HepG2 (cell line): ENCODE data around the gene FRMD1. TPM values are rescaled to one million over a fixed set of nuclear protein-coding genes. Genes with fewer than 3 reads are reported as not detected.
A peak's percentile ranks its signal among the peaks of the same experiment; 100 is the strongest.

ENCODE experiments used
- ADNP ChIP-seq: sonication (generic); formaldehyde crosslinking; IDR thresholded peaks from 2 replicates; pipeline ENCODE4 v1.4.0; 2020; ENCODE audit warnings: missing genetic modification reagents
- CENPT ChIP-seq: sonication (generic); formaldehyde crosslinking; IDR thresholded peaks from 2 replicates; pipeline ENCODE4 v1.8.0; 2022; ENCODE audit warnings: low read depth, mild to moderate bottlenecking, moderate library complexity, missing genetic modification reagents
- ELF1 ChIP-seq: sonication (generic); formaldehyde crosslinking; IDR thresholded peaks from 2 replicates; pipeline ENCODE4 v1.4.0; 2020; ENCODE audit warnings: missing genetic modification reagents
- FLYWCH1 ChIP-seq: sonication (generic); formaldehyde crosslinking; IDR thresholded peaks from 2 replicates; pipeline ENCODE4 v1.8.1; 2023; ENCODE audit warnings: mild to moderate bottlenecking, missing genetic modification reagents
- MTF2 ChIP-seq: sonication (generic); formaldehyde crosslinking; IDR thresholded peaks from 2 replicates; pipeline ENCODE4 v1.5.0; 2020; ENCODE audit warnings: missing genetic modification reagents, borderline replicate concordance
- NR2F1 ChIP-seq, 2 experiments: fragments of 450-650 bp in 1 of 2; formaldehyde crosslinking in 1 of 2; IDR thresholded peaks; 2 replicates each; pipeline versions ENCODE4 v1.5.0 to v1.6.1; 2016 to 2020; ENCODE audit warnings: mild to moderate bottlenecking in 1 of 2, missing compliant biosample characterization in 1 of 2, missing genetic modification reagents in 1 of 2, moderate library complexity in 1 of 2
- ONECUT2 ChIP-seq: sonication (generic); formaldehyde crosslinking; IDR thresholded peaks from 2 replicates; pipeline ENCODE4 v1.4.0; 2020; ENCODE audit warnings: missing genetic modification reagents
- REL ChIP-seq: sonication (generic); formaldehyde crosslinking; conservative IDR thresholded peaks from 2 replicates; pipeline ENCODE4 v1.8.0; 2022; ENCODE audit warnings: mild to moderate bottlenecking, missing genetic modification reagents, moderate library complexity
- SMC3 ChIP-seq: IDR thresholded peaks from 2 replicates; pipeline ENCODE4 v1.6.1; 2011; ENCODE audit warnings: low read length, improper control_type of control experiment
- SOX6 ChIP-seq, 2 experiments: fragments of 450-650 bp in 1 of 2; sonication (generic) in 1 of 2; formaldehyde crosslinking in 1 of 2; IDR thresholded peaks; 2 replicates each; pipeline versions ENCODE4 v1.4.0 to v1.6.1; 2017 to 2020; ENCODE audit warnings: antibody characterized with exemption in 1 of 2, mild to moderate bottlenecking in 1 of 2, missing genetic modification reagents in 1 of 2
- SRSF1 ChIP-seq: fragments of 200-400 bp; formaldehyde crosslinking; optimal IDR thresholded peaks from 2 replicates; pipeline ENCODE3; 2017; ENCODE audit warnings: mild to moderate bottlenecking, low read depth, low read length, moderate library complexity
- TP53 ChIP-seq: sonication (generic); formaldehyde crosslinking; conservative IDR thresholded peaks from 2 replicates; pipeline ENCODE4 v1.4.0; 2020; ENCODE audit warnings: missing genetic modification reagents
- TRIM24 ChIP-seq: sonication (generic); formaldehyde crosslinking; IDR thresholded peaks from 2 replicates; pipeline ENCODE4 v1.8.0; 2022; ENCODE audit warnings: mild to moderate bottlenecking, missing genetic modification reagents
- ZBTB39 ChIP-seq: sonication (generic); formaldehyde crosslinking; IDR thresholded peaks from 2 replicates; pipeline ENCODE4 v1.5.0; 2020; ENCODE audit warnings: missing genetic modification reagents
- ZBTB8A ChIP-seq: sonication (generic); formaldehyde crosslinking; IDR thresholded peaks from 2 replicates; pipeline ENCODE4 v1.4.0; 2020; ENCODE audit warnings: mild to moderate bottlenecking, low read depth, missing genetic modification reagents, borderline replicate concordance
- ZNF34 ChIP-seq: sonication (generic); formaldehyde crosslinking; IDR thresholded peaks from 2 replicates; pipeline ENCODE4 v1.4.0; 2020; ENCODE audit warnings: mild to moderate bottlenecking, missing genetic modification reagents, borderline replicate concordance
- ZNF441 ChIP-seq: sonication (generic); formaldehyde crosslinking; IDR thresholded peaks from 2 replicates; pipeline ENCODE4 v1.7.0; 2021; ENCODE audit warnings: missing genetic modification reagents, borderline replicate concordance
- ZNF510 ChIP-seq: sonication (generic); formaldehyde crosslinking; IDR thresholded peaks from 2 replicates; pipeline ENCODE4 v1.4.0; 2020; ENCODE audit warnings: low read depth, mild to moderate bottlenecking, missing genetic modification reagents
- ZNF687 ChIP-seq: sonication (generic); formaldehyde crosslinking; IDR thresholded peaks from 2 replicates; pipeline ENCODE4 v1.5.1; 2020; ENCODE audit warnings: mild to moderate bottlenecking, missing genetic modification reagents, moderate library complexity
- ZNF724P ChIP-seq: sonication (generic); formaldehyde crosslinking; IDR thresholded peaks from 2 replicates; pipeline ENCODE4 v1.8.0; 2022; ENCODE audit warnings: missing genetic modification reagents, borderline replicate concordance
- ZSCAN21 ChIP-seq: sonication (generic); formaldehyde crosslinking; IDR thresholded peaks from 2 replicates; pipeline ENCODE4 v1.8.0; 2022; ENCODE audit warnings: mild to moderate bottlenecking, missing genetic modification reagents, moderate library complexity, borderline replicate concordance
- polyA plus RNA-seq, 8 experiments: library from polyadenylated mRNA; depleted of rRNA in 3 of 8; stranded (reverse) in 7 of 8; unstranded in 1 of 8; fragments of >200 nt; fragmentation: Illumina TruSeq in 4 of 8; extraction: Trizol in 4 of 8; gene quantifications; 2 replicates each; pipeline versions ENCODE4 v1.2.1 to v1.2.3, GENCODE V29; 2011 to 2016; ENCODE audit warnings: low read depth in 4 of 8, missing spikeins in 1 of 8, mixed read lengths in 1 of 8; ENCODE audit not compliant: insufficient read depth in 1 of 8
- total RNA-seq, 5 experiments: library from RNA; depleted of rRNA; stranded (reverse); fragments of >200 nt; fragmentation: Illumina TruSeq; extraction: Trizol; gene quantifications; 2 replicates each; pipeline ENCODE4 v1.2.3, GENCODE V29; 2016; ENCODE audit warnings: low read depth in 1 of 5
- TF ChIP-seq, protein P1 (sequence below), 2 experiments: sonication (generic) in 1 of 2; formaldehyde crosslinking in 1 of 2; IDR thresholded peaks; 2 replicates each; pipeline versions ENCODE4 v1.5.1 to v1.6.1; 2011 to 2020; ENCODE audit warnings: borderline replicate concordance in 1 of 2, low read depth in 1 of 2, low read length in 1 of 2, mild to moderate bottlenecking in 1 of 2, missing genetic modification reagents in 1 of 2, moderate library complexity in 1 of 2

Gene FRMD1
- total and polyA plus RNA-seq, 2 of the 13 experiments (the other 11 are each of a cell fraction or from before 2014, with no cell fraction given) = 0.01 TPM; not detected in 1

GRCh38 chr6:168060521-168060931 is 18.5 kb downstream of the FRMD1 start (continued):
- TF ChIP-seq SOX6 (IDR thresholded peaks at IDR 0.05) (no peak), SOX6 (CRISPR knock-in tag; IDR thresholded peaks at IDR 0.05) (peak; percentile 31; the same call in 1 of the 2 replicates), ADNP (no peak), ZSCAN21 (CRISPR knock-in tag) (no peak; the same call in 1 of the 2 replicates), ZNF441 (CRISPR knock-in tag) (no peak), MTF2 (CRISPR knock-in tag) (no peak), SRSF1 (no peak), FLYWCH1 (CRISPR knock-in tag) (no peak), CENPT (CRISPR knock-in tag) (no peak), ONECUT2 (no peak), ZNF34 (no peak), ZNF687 (CRISPR knock-in tag) (peak; percentile 78), SMC3 (peak; percentile 43; the same call in 1 of the 2 replicates), ZBTB8A (CRISPR knock-in tag) (no peak), REL (CRISPR knock-in tag) (no peak), ELF1 (CRISPR knock-in tag) (peak; percentile 74), TRIM24 (CRISPR knock-in tag) (no peak), TP53 (no peak), NR2F1 (CRISPR knock-in tag; IDR thresholded peaks at IDR 0.05) (no peak), ZNF510 (no peak), ZBTB39 (CRISPR knock-in tag) (no peak), ZNF724P (0 out of 2 replicates have a peak, but pooled peaks have one; percentile 52)
- TF ChIP-seq, protein P1, sequence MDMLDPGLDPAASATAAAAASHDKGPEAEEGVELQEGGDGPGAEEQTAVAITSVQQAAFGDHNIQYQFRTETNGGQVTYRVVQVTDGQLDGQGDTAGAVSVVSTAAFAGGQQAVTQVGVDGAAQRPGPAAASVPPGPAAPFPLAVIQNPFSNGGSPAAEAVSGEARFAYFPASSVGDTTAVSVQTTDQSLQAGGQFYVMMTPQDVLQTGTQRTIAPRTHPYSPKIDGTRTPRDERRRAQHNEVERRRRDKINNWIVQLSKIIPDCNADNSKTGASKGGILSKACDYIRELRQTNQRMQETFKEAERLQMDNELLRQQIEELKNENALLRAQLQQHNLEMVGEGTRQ (IDR thresholded peaks at IDR 0.05; ENCODE audit: low read depth, low read length) = no peak
- TF ChIP-seq, protein P1 (CRISPR knock-in tag; IDR thresholded peaks at IDR 0.05; ENCODE audit: borderline replicate concordance) = no peak
